Neural progenitor cell (in vitro differentiated cells): ENCODE measurements around the gene MUC6. TPM values are rescaled to one million over a fixed set of nuclear protein-coding genes. Genes with fewer than 3 reads are reported as not detected.

Source experiments
- DNase-seq: peaks from one replicate; pipeline ENCODE4 v3.0.0-alpha.2; 2016; ENCODE audit warnings: low spot score
- H2AFZ ChIP-seq: fragments of 200-600 bp; sonication (generic); replicated peaks from 2 replicates; pipeline ENCODE4 v1.6.1; 2016; ENCODE audit warnings: antibody characterized with exemption
- H3F3A ChIP-seq: fragments of 200-600 bp; sonication (generic); 2 replicates; pipeline ENCODE4 v1.6.1; 2016; ENCODE audit warnings: antibody characterized with exemption, low read depth
- H3K27ac ChIP-seq: fragments of 200-600 bp; sonication (generic); 2 replicates; pipeline ENCODE4 v1.5.1; 2016; ENCODE audit warnings: mild to moderate bottlenecking
- H3K27me3 ChIP-seq: fragments of 200-600 bp; sonication (generic); 2 replicates; pipeline ENCODE4 v1.6.1; 2016; ENCODE audit warnings: mild to moderate bottlenecking, moderate library complexity
- H3K36me3 ChIP-seq: fragments of 200-600 bp; sonication (generic); 2 replicates; pipeline ENCODE4 v1.5.1; 2016
- H3K4me1 ChIP-seq: fragments of 200-600 bp; sonication (generic); 2 replicates; pipeline ENCODE4 v1.6.1; 2016; ENCODE audit warnings: mixed run types
- H3K4me2 ChIP-seq: fragments of 200-600 bp; sonication (generic); 2 replicates; pipeline ENCODE4 v1.6.1; 2016
- H3K4me3 ChIP-seq: fragments of 200-600 bp; sonication (generic); 2 replicates; pipeline ENCODE4 v1.5.1; 2016
- H3K79me2 ChIP-seq: fragments of 200-600 bp; sonication (generic); 2 replicates; pipeline ENCODE4 v1.6.1; 2016; ENCODE audit warnings: low read depth
- H3K9ac ChIP-seq: fragments of 200-600 bp; sonication (generic); 2 replicates; pipeline ENCODE4 v1.6.1; 2016
- H3K9me3 ChIP-seq: fragments of 200-600 bp; sonication (generic); 2 replicates; pipeline ENCODE4 v1.5.1; 2016; ENCODE audit warnings: low read depth
- H4K20me1 ChIP-seq: fragments of 200-600 bp; sonication (generic); 2 replicates; pipeline ENCODE4 v1.6.1; 2016; ENCODE audit warnings: low read depth
- H3K27ac Mint-ChIP-seq: 3 replicates; pipeline ENCODE4 v1.8.0; 2021; ENCODE audit warnings: mixed read lengths
- H3K27me3 Mint-ChIP-seq: 2 replicates; pipeline ENCODE4 v1.8.0; 2022; ENCODE audit warnings: low read depth, mild to moderate bottlenecking, inconsistent platforms, moderate library complexity, mixed read lengths; ENCODE audit not compliant: insufficient read depth
- H3K36me3 Mint-ChIP-seq: 3 replicates; pipeline ENCODE4 v1.8.0; 2021; ENCODE audit warnings: mixed read lengths
- H3K4me1 Mint-ChIP-seq: 3 replicates; pipeline ENCODE4 v1.8.0; 2021; ENCODE audit warnings: mixed read lengths
- H3K4me3 Mint-ChIP-seq: 3 replicates; pipeline ENCODE4 v1.8.0; 2021; ENCODE audit warnings: mild to moderate bottlenecking, moderate library complexity, mixed read lengths
- H3K9me3 Mint-ChIP-seq: 3 replicates; pipeline ENCODE4 v1.8.0; 2020; ENCODE audit warnings: mixed read lengths
- EZH2 ChIP-seq: fragments of 200-600 bp; sonication (generic); IDR thresholded peaks from 2 replicates; pipeline ENCODE4 v1.6.1; 2017; ENCODE audit warnings: antibody characterized with exemption, mild to moderate bottlenecking, moderate library complexity
- EZH2phosphoT487 ChIP-seq: fragments of 200-600 bp; sonication (generic); IDR thresholded peaks from 2 replicates; pipeline ENCODE4 v1.6.1; 2017; ENCODE audit warnings: antibody characterized with exemption
- total RNA-seq: library from RNA; depleted of rRNA; stranded (reverse); fragments of >200 nt; gene quantifications from 2 replicates; pipeline ENCODE4 v1.2.3, GENCODE V29; 2015; ENCODE audit warnings: low replicate concordance
- TF ChIP-seq, protein P1 (sequence below): fragments of 200-600 bp; sonication (generic); IDR thresholded peaks from 2 replicates; pipeline ENCODE4 v1.5.1; 2017; ENCODE audit warnings: antibody characterized with exemption, mild to moderate bottlenecking

MUC6 gene
- total RNA-seq, 1 donor from 2014 or later: not detected

DNA sequence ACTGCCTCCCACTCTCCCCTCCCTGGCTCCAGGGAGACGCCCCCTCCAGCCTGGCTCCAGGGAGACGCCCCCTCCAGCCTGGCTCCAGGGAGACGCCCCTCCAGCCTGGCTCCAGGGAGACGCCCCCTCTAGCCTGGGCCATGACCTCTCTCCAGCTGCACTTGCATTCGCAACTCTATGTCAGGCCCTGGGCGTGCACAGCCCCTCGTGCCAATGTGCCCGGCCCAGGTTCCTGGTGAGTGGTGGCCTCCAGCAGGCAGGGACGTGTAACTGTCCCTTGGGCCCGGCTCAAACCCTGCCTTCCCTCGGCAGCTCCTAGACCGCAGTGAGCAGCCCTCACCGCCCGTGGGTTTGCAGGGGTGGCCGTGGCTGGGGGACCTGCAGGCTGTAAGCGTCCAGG is 6.9 kb downstream of the MUC6 start:
- DNase-seq: no peak
- no peak overlapping the region for H2AFZ ChIP-seq
- TF ChIP-seq, protein P1, sequence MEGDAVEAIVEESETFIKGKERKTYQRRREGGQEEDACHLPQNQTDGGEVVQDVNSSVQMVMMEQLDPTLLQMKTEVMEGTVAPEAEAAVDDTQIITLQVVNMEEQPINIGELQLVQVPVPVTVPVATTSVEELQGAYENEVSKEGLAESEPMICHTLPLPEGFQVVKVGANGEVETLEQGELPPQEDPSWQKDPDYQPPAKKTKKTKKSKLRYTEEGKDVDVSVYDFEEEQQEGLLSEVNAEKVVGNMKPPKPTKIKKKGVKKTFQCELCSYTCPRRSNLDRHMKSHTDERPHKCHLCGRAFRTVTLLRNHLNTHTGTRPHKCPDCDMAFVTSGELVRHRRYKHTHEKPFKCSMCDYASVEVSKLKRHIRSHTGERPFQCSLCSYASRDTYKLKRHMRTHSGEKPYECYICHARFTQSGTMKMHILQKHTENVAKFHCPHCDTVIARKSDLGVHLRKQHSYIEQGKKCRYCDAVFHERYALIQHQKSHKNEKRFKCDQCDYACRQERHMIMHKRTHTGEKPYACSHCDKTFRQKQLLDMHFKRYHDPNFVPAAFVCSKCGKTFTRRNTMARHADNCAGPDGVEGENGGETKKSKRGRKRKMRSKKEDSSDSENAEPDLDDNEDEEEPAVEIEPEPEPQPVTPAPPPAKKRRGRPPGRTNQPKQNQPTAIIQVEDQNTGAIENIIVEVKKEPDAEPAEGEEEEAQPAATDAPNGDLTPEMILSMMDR: no peak
- TF ChIP-seq EZH2phosphoT487: no peak
- TF ChIP-seq EZH2: no peak
- Mint-ChIP-seq H3K4me3 (no peak overlapping the region), H3K4me1 (no peaks in the 10 kb centered on the region), H3K36me3 (peaks cover 2% of the 10 kb centered on the region), H3K27me3 (peaks cover 6% of the 10 kb centered on the region), H3K27ac (no peak overlapping the region), H3K9me3 (no peaks in the 10 kb centered on the region)
- H4K20me1 ChIP-seq: no peaks in the 10 kb centered on the region
- H3K4me1 ChIP-seq: peaks cover 5% of the 10 kb centered on the region
- H3K4me2 ChIP-seq: no peak overlapping the region
- no peaks in the 10 kb centered on the region for H3K9me3 ChIP-seq
- no peaks in the 10 kb centered on the region for H3K27me3 ChIP-seq
- H3F3A ChIP-seq: no peaks in the 10 kb centered on the region
- no peak overlapping the region for H3K9ac ChIP-seq
- no peaks in the 10 kb centered on the region for H3K36me3 ChIP-seq
- no peaks in the 10 kb centered on the region for H3K79me2 ChIP-seq
- H3K27ac ChIP-seq: no peak overlapping the region
- H3K4me3 ChIP-seq: no peak overlapping the region

GRCh38 chr11:1029051-1029450 is 7.5 kb downstream of the MUC6 start:
- H3K4me3 Mint-ChIP-seq: no peak overlapping the region
- no peaks in the 10 kb centered on the region for H3K4me1 ChIP-seq
- H2AFZ ChIP-seq: no peak overlapping the region
- H3K4me2 ChIP-seq: no peak overlapping the region
- H3K36me3 ChIP-seq: no peaks in the 10 kb centered on the region
- no peaks in the 10 kb centered on the region for H3K9me3 ChIP-seq
- no peaks in the 10 kb centered on the region for H3K9me3 Mint-ChIP-seq
- no peaks in the 10 kb centered on the region for H3K79me2 ChIP-seq
- no peak overlapping the region for H3K4me3 ChIP-seq
- no peaks in the 10 kb centered on the region for H3K27me3 ChIP-seq
- H3F3A ChIP-seq: no peaks in the 10 kb centered on the region
- H3K4me1 Mint-ChIP-seq: no peaks in the 10 kb centered on the region
- no peak overlapping the region for H3K27ac ChIP-seq
- no peak overlapping the region for H3K27ac Mint-ChIP-seq
- no peak for DNase-seq
- no peak overlapping the region for H3K9ac ChIP-seq
- no peak for TF ChIP-seq EZH2phosphoT487
- H3K36me3 Mint-ChIP-seq: peaks cover 2% of the 10 kb centered on the region
- H3K27me3 Mint-ChIP-seq: peaks cover 6% of the 10 kb centered on the region
- no peaks in the 10 kb centered on the region for H4K20me1 ChIP-seq

- Histone ChIP-seq H3K27me3 (no peaks in the 10 kb centered on the region), H3K4me2 (no peak overlapping the region), H3K9ac (no peak overlapping the region), H3K79me2 (no peaks in the 10 kb centered on the region), H4K20me1 (no peaks in the 10 kb centered on the region), H3K27ac (no peak overlapping the region), H2AFZ (no peak overlapping the region), H3K9me3 (no peaks in the 10 kb centered on the region), H3F3A (no peaks in the 10 kb centered on the region), H3K36me3 (no peaks in the 10 kb centered on the region), H3K4me3 (no peak overlapping the region), H3K4me1 (no peaks in the 10 kb centered on the region)
- H3K9me3 Mint-ChIP-seq: no peaks in the 10 kb centered on the region
- TF ChIP-seq EZH2phosphoT487: no peak
- TF ChIP-seq, protein P1: no peak
- no peak for TF ChIP-seq EZH2
- peaks cover 6% of the 10 kb centered on the region for H3K27me3 Mint-ChIP-seq
- no peaks in the 10 kb centered on the region for H3K4me1 Mint-ChIP-seq
- H3K4me3 Mint-ChIP-seq: no peak overlapping the region
- no peak overlapping the region for H3K27ac Mint-ChIP-seq
- DNase-seq: no peak
- H3K36me3 Mint-ChIP-seq: peaks cover 2% of the 10 kb centered on the region
Measured at GRCh38 chr11:1028616-1029015, 7.9 kb downstream of the MUC6 start.

GRCh38 chr11:1028291-1028540 is 8.3 kb downstream of the MUC6 start:
- no peaks in the 10 kb centered on the region for H3K9me3 ChIP-seq
- H4K20me1 ChIP-seq: no peaks in the 10 kb centered on the region
- no peak for TF ChIP-seq EZH2phosphoT487
- TF ChIP-seq, protein P1: no peak
- no peak for TF ChIP-seq EZH2
- no peaks in the 10 kb centered on the region for H3K27me3 ChIP-seq
- no peak overlapping the region for H3K27ac Mint-ChIP-seq
- H3K9ac ChIP-seq: no peak overlapping the region
- no peak overlapping the region for H3K4me3 Mint-ChIP-seq
- H2AFZ ChIP-seq: no peak overlapping the region
- no peaks in the 10 kb centered on the region for H3K4me1 ChIP-seq
- H3K27me3 Mint-ChIP-seq: peaks cover 6% of the 10 kb centered on the region
- H3K4me3 ChIP-seq: no peak overlapping the region
- no peaks in the 10 kb centered on the region for H3K79me2 ChIP-seq
- H3K36me3 ChIP-seq: no peaks in the 10 kb centered on the region
- no peak overlapping the region for H3K4me2 ChIP-seq
- no peaks in the 10 kb centered on the region for H3K9me3 Mint-ChIP-seq
- peaks cover 2% of the 10 kb centered on the region for H3K36me3 Mint-ChIP-seq
- DNase-seq: no peak
- H3F3A ChIP-seq: no peaks in the 10 kb centered on the region
- no peaks in the 10 kb centered on the region for H3K4me1 Mint-ChIP-seq
- no peak overlapping the region for H3K27ac ChIP-seq
